H1 (cell line): ENCODE results near the gene SH3GL2. TPM values are rescaled to one million over a fixed set of nuclear protein-coding genes. Genes with fewer than 3 reads are reported as not detected.

Source experiments
- CTCF ChIA-PET: fragments of 300-600 bp; sonication (Branson Sonifier 250); formaldehyde crosslinking; loops from one replicate; lab custom pipeline; 2021; ENCODE audit not compliant: partially characterized antibody; lab: Charles Lee
- POLR2A ChIA-PET: fragments of 300-600 bp; sonication (Branson Sonifier 250); formaldehyde crosslinking; loops from one replicate; lab custom pipeline; 2021; ENCODE audit warnings: inconsistent platforms; ENCODE audit not compliant: partially characterized antibody; lab: Charles Lee
- DNase-seq, 2 experiments: peaks; one replicate each; pipeline versions ENCODE4 v3.0.0 to v3.0.0-alpha.2; 2010 to 2022; ENCODE audit warnings: low spot score in 2 of 2, low read depth in 1 of 2, mixed read lengths in 1 of 2
- FAIRE-seq: peaks from 2 replicates; lab custom pipeline; 2011; peaks lifted over from hg19 to GRCh38; lab: Jason Lieb, UNC
- H2AFZ ChIP-seq: 2 replicates; pipeline ENCODE4 v1.8.1; 2012; ENCODE audit warnings: low read length, inconsistent platforms
- H2AK5ac ChIP-seq: 2 replicates; pipeline ENCODE4 v1.6.1; 2013; ENCODE audit warnings: low read depth, low read length
- H2BK120ac ChIP-seq: replicated peaks from 2 replicates; pipeline ENCODE3; 2013; ENCODE audit warnings: low read depth, low read length, inconsistent platforms
- H2BK12ac ChIP-seq: 2 replicates; pipeline ENCODE4 v1.6.1; 2013; ENCODE audit warnings: low read depth, low read length
- H2BK15ac ChIP-seq: 2 replicates; pipeline ENCODE4 v1.6.1; 2013; ENCODE audit warnings: low read length
- H2BK20ac ChIP-seq: 2 replicates; pipeline ENCODE4 v1.6.1; 2013; ENCODE audit warnings: low read length
- H2BK5ac ChIP-seq: 2 replicates; pipeline ENCODE4 v1.6.1; 2013; ENCODE audit warnings: low read depth, low read length
- H3K14ac ChIP-seq: 2 replicates; pipeline ENCODE4 v1.6.1; 2013; ENCODE audit warnings: inconsistent platforms; ENCODE audit not compliant: insufficient read length
- H3K18ac ChIP-seq: 2 replicates; pipeline ENCODE4 v1.6.1; 2013; ENCODE audit warnings: low read length; ENCODE audit errors: extremely low read depth
- H3K23ac ChIP-seq: 2 replicates; pipeline ENCODE4 v1.6.1; 2013; ENCODE audit warnings: inconsistent platforms; ENCODE audit not compliant: insufficient read length
- H3K23me2 ChIP-seq: 2 replicates; pipeline ENCODE4 v1.6.1; 2013; ENCODE audit warnings: low read depth, low read length
- H3K27ac ChIP-seq: 2 replicates; pipeline ENCODE4 v1.6.1; 2011; ENCODE audit warnings: low read depth, low read length, inconsistent platforms
- H3K27me3 ChIP-seq, 4 experiments: replicated peaks in 1 of 4; 1 replicate in 1 of 4; 2 replicates in 3 of 4; pipeline versions ENCODE4 v1.6.1 to v1.8.1; 2011 to 2013; ENCODE audit warnings: low read length in 3 of 4, mild to moderate bottlenecking in 3 of 4, inconsistent platforms in 2 of 4, mixed read lengths in 2 of 4, moderate library complexity in 1 of 4; ENCODE audit not compliant: control insufficient read depth in 3 of 4, insufficient read depth in 3 of 4; ENCODE audit errors: extremely low read depth in 1 of 4
- H3K36me3 ChIP-seq, 4 experiments: 2 replicates each; pipeline versions ENCODE4 v1.6.1 to v1.8.1; 2011 to 2013; ENCODE audit warnings: mild to moderate bottlenecking in 4 of 4, low read length in 3 of 4, moderate library complexity in 2 of 4, control low read depth in 1 of 4, inconsistent platforms in 1 of 4; ENCODE audit not compliant: insufficient read depth in 4 of 4, control insufficient read depth in 2 of 4
- H3K4ac ChIP-seq: replicated peaks from 2 replicates; pipeline ENCODE3; 2013; ENCODE audit warnings: low read length, low read depth, mixed read lengths, inconsistent platforms; ENCODE audit not compliant: insufficient read length
- H3K4me1 ChIP-seq, 4 experiments: replicated peaks in 1 of 4; 1 replicate in 1 of 4; 2 replicates in 3 of 4; pipeline versions ENCODE4 v1.6.1 to v1.8.1; 2011 to 2013; ENCODE audit warnings: low read length in 3 of 4, inconsistent platforms in 2 of 4, mixed read lengths in 1 of 4; ENCODE audit not compliant: insufficient read depth in 4 of 4, control insufficient read depth in 3 of 4
- H3K4me2 ChIP-seq, 2 experiments: 2 replicates each; pipeline versions ENCODE4 v1.6.1 to v1.8.1; 2011 to 2013; ENCODE audit warnings: low read depth in 2 of 2, low read length in 2 of 2, control low read depth in 1 of 2, inconsistent platforms in 1 of 2, mild to moderate bottlenecking in 1 of 2; ENCODE audit not compliant: insufficient read depth in 1 of 2
- H3K4me3 ChIP-seq, 4 experiments: fragments of 200-600, 300-600 bp in 1 of 4; sonication (generic), shearing (Covaris generic), sonication (Bioruptor Twin) in 1 of 4; 2 replicates each; pipeline versions ENCODE4 v1.5.1 to v1.8.1; 2011 to 2016; ENCODE audit warnings: low read length in 4 of 4, low read depth in 3 of 4, control low read depth in 2 of 4, inconsistent platforms in 2 of 4, mild to moderate bottlenecking in 2 of 4, mixed read lengths in 1 of 4, moderate library complexity in 1 of 4; ENCODE audit not compliant: insufficient read depth in 2 of 4; ENCODE audit errors: extremely low read depth in 1 of 4
- H3K56ac ChIP-seq: replicated peaks from 2 replicates; pipeline ENCODE3; 2013; ENCODE audit warnings: low read depth, mild to moderate bottlenecking, mixed read lengths, low read length, inconsistent platforms; ENCODE audit not compliant: insufficient read length
- H3K79me1 ChIP-seq: 2 replicates; pipeline ENCODE4 v1.6.1; 2013; ENCODE audit warnings: low read depth, low read length, control low read depth
- H3K79me2 ChIP-seq, 2 experiments: 2 replicates each; pipeline versions ENCODE4 v1.6.1 to v1.8.1; 2012 to 2013; ENCODE audit warnings: low read length in 2 of 2, mild to moderate bottlenecking in 2 of 2, inconsistent platforms in 1 of 2; ENCODE audit not compliant: insufficient read depth in 2 of 2, control insufficient read depth in 1 of 2
- H3K9ac ChIP-seq, 4 experiments: replicated peaks in 1 of 4; 1 replicate in 1 of 4; 2 replicates in 3 of 4; pipeline versions ENCODE4 v1.6.1 to v1.8.1; 2011 to 2013; ENCODE audit warnings: low read depth in 3 of 4, low read length in 3 of 4, control low read depth in 2 of 4, mild to moderate bottlenecking in 2 of 4, moderate library complexity in 2 of 4, inconsistent platforms in 1 of 4; ENCODE audit errors: extremely low read depth in 1 of 4
- H3K9me3 ChIP-seq, 2 experiments: 2 replicates each; pipeline versions ENCODE4 v1.6.1 to v1.8.1; 2012 to 2013; ENCODE audit warnings: mild to moderate bottlenecking in 2 of 2, moderate library complexity in 2 of 2, control low read depth in 1 of 2, inconsistent platforms in 1 of 2, low read depth in 1 of 2, low read length in 1 of 2, mixed read lengths in 1 of 2; ENCODE audit not compliant: insufficient read depth in 2 of 2
- H4K20me1 ChIP-seq, 2 experiments: replicated peaks in 1 of 2; 2 replicates each; pipeline versions ENCODE3 to v1.8.1; 2011 to 2013; ENCODE audit warnings: inconsistent platforms in 2 of 2, low read length in 2 of 2, mild to moderate bottlenecking in 1 of 2; ENCODE audit not compliant: insufficient read depth in 2 of 2, control insufficient read depth in 1 of 2
- H4K5ac ChIP-seq: 2 replicates; pipeline ENCODE4 v1.6.1; 2013; ENCODE audit warnings: low read length, low read depth, mixed read lengths, inconsistent platforms; ENCODE audit not compliant: insufficient read length
- H4K8ac ChIP-seq: 2 replicates; pipeline ENCODE4 v1.8.0; 2013; ENCODE audit warnings: mild to moderate bottlenecking, moderate library complexity, low read length, inconsistent platforms; ENCODE audit not compliant: insufficient read depth; ENCODE audit errors: extremely low read depth
- H4K91ac ChIP-seq: replicated peaks from 2 replicates; pipeline ENCODE3; 2013; ENCODE audit warnings: low read length, mixed read lengths, inconsistent platforms; ENCODE audit not compliant: insufficient read length
- CEBPB ChIP-seq: IDR thresholded peaks from 2 replicates; pipeline ENCODE4 v1.6.1; 2012; ENCODE audit warnings: low read depth, low read length
- CTBP2 ChIP-seq: IDR thresholded peaks from 2 replicates; pipeline ENCODE4 v1.7.0; 2011; ENCODE audit warnings: borderline replicate concordance, mild to moderate bottlenecking, moderate library complexity, mixed read lengths, low read length; ENCODE audit not compliant: insufficient read depth, insufficient read length
- CTCF ChIP-seq, 3 experiments: IDR thresholded peaks; 1 replicate in 2 of 3; 2 replicates in 1 of 3; pipeline versions ENCODE4 v1.5.1 to v1.6.1; 2011; ENCODE audit warnings: low read length in 3 of 3, mild to moderate bottlenecking in 3 of 3, inconsistent platforms in 2 of 3, low read depth in 1 of 3, moderate library complexity in 1 of 3; ENCODE audit not compliant: insufficient read depth in 1 of 3; ENCODE audit errors: control extremely low read depth in 1 of 3
- EZH2 ChIP-seq: fragments of 200-600 bp; sonication (generic); IDR thresholded peaks from 2 replicates; pipeline ENCODE4 v1.7.1; 2012; ENCODE audit warnings: low read depth, mild to moderate bottlenecking, moderate library complexity, low read length, inconsistent platforms; ENCODE audit not compliant: severe bottlenecking
- GABPA ChIP-seq: IDR thresholded peaks from 2 replicates; pipeline ENCODE4 v1.6.1; 2011; ENCODE audit warnings: mild to moderate bottlenecking, low read length, moderate library complexity, borderline replicate concordance; ENCODE audit not compliant: insufficient read depth
- HDAC2 ChIP-seq, 2 experiments: fragments of 300-600 bp in 1 of 2; sonication (generic) in 1 of 2; IDR thresholded peaks; 2 replicates each; pipeline ENCODE4 v1.6.1; 2011 to 2012; ENCODE audit warnings: low read depth in 2 of 2, low read length in 2 of 2, mild to moderate bottlenecking in 2 of 2, moderate library complexity in 2 of 2, borderline replicate concordance in 1 of 2, inconsistent platforms in 1 of 2
- POU5F1 ChIP-seq: IDR thresholded peaks from 2 replicates; pipeline ENCODE4 v1.6.1; 2011; ENCODE audit warnings: low read depth, mild to moderate bottlenecking, low read length, moderate library complexity
- RFX5 ChIP-seq: IDR thresholded peaks from 2 replicates; pipeline ENCODE4 v1.6.1; 2011; ENCODE audit warnings: low read depth, low read length, improper control_type of control experiment, borderline replicate concordance
- SP2 ChIP-seq: IDR thresholded peaks from 2 replicates; pipeline ENCODE4 v1.6.1; 2012; ENCODE audit warnings: mild to moderate bottlenecking, low read length, inconsistent platforms
- TEAD4 ChIP-seq: IDR thresholded peaks from 2 replicates; pipeline ENCODE4 v1.6.1; 2012; ENCODE audit warnings: low read depth, low read length, inconsistent platforms, mixed read lengths
- WGBS, 2 experiments: shearing (Covaris generic) in 1 of 2; methylation state at CpG; one replicate each; pipeline versions ENCODE4 v1.1.6 to v1.1.7; 2013 to 2015; ENCODE audit warnings: low lambda C conversion rate in 2 of 2, mixed read lengths in 2 of 2, inconsistent platforms in 1 of 2, low coverage in 1 of 2, missing lambda C conversion rate in 1 of 2; ENCODE audit not compliant: insufficient replicate concordance in 2 of 2, insufficient coverage in 1 of 2, insufficient read length in 1 of 2; ENCODE audit errors: extremely low coverage in 1 of 2, missing lambda C conversion rate in 1 of 2; 5-methylcytosine and 5-hydroxymethylcytosine counted together
- polyA plus RNA-seq, 7 experiments: library from polyadenylated mRNA; depleted of rRNA in 3 of 7; stranded (reverse) in 5 of 7; unstranded in 2 of 7; fragments of >200 nt in 5 of 7; fragments of 200-250 nt in 2 of 7; gene quantifications; 1 replicate in 5 of 7; 2 replicates in 1 of 7; 4 replicates in 1 of 7; pipeline versions ENCODE4 v1.2.1 to v1.2.3, GENCODE V29; 2011 to 2013; ENCODE audit warnings: missing spikeins in 2 of 7, mixed read lengths in 2 of 7
- total RNA-seq: library from RNA; stranded (reverse); fragmentation: NEBNext Ultra II Directional; extraction: Animal tissue kit (Norgen Biotek cat#: 25700); gene quantifications from 2 replicates; pipeline ENCODE4 v1.2.1, GENCODE V29; 2021

Gene SH3GL2
- total and polyA plus RNA-seq, 2 of the 8 experiments (the other 6 are each of a cell fraction or from before 2014, with no cell fraction given): 4.7 to 5.3 TPM

- peak; percentile 32 for FAIRE-seq
- Histone ChIP-seq H3K27ac (no peak overlapping the region), H2BK12ac (peak overlapping the region; percentile 61; the same call in 1 of the 2 replicates), H3K4me3 (no peak overlapping the region), H4K8ac (no peak overlapping the region), H3K23me2 (no peaks in the 10 kb centered on the region), H3K27me3 (no peaks in the 10 kb centered on the region), H3K36me3 (no peaks in the 10 kb centered on the region), H3K14ac (no peak overlapping the region), H2BK120ac (no peak overlapping the region), H3K18ac (0 out of 2 replicates have a peak overlapping the region, but pooled peaks have one; percentile 56), H3K9me3 (no peaks in the 10 kb centered on the region), H3K79me2 (no peaks in the 10 kb centered on the region), H3K4ac (no peak overlapping the region), H4K5ac (no peak overlapping the region), H2BK20ac (no peak overlapping the region; the same call in 1 of the 2 replicates), H3K23ac (no peak overlapping the region), H2BK15ac (no peak overlapping the region), H4K20me1 (no peaks in the 10 kb centered on the region), H2AFZ (peak overlapping the region; percentile 62; the same call in 1 of the 2 replicates), H3K79me1 (no peaks in the 10 kb centered on the region; the same call in 1 of the 2 replicates), H3K9ac (no peak overlapping the region), H3K4me2 (no peak overlapping the region), H3K56ac (no peak overlapping the region), H3K4me1 (peaks cover 0 to 7% (median 2%) of the 10 kb centered on the region in 4 experiments; a peak in 4 of 7 replicates), H4K91ac (no peak overlapping the region), H2BK5ac (no peak overlapping the region), H2AK5ac (no peak overlapping the region)
- ChIA-PET CTCF (interaction anchor here (1.0 to 2.6 kb wide), 5 partner anchors 15 to 383 kb away, joined by 4 to 17 read pairs (median 4); no protein-coding TSS in a partner anchor), POLR2A (no interaction called here)
- no peak for DNase-seq
- 83% methylated on average over 4 of the region's 4 CpGs; no CpG with 5 or more reads in 1 of the 2 experiments for WGBS, 2 experiments
- no peak for TF ChIP-seq CTCF (IDR thresholded peaks at IDR 0.05; ENCODE audit: control extremely low read depth in 1 of 3, insufficient read depth in 1 of 3, low read depth in 1 of 3, low read length in 3 of 3)
- TF ChIP-seq CTBP2: no peak
- no peak for TF ChIP-seq POU5F1
- TF ChIP-seq EZH2: no peak
- no peak for TF ChIP-seq RFX5
- TF ChIP-seq CEBPB: no peak
- no peak for TF ChIP-seq TEAD4
- TF ChIP-seq SP2: no peak
- no peak for TF ChIP-seq GABPA
- no peak for TF ChIP-seq HDAC2 (IDR thresholded peaks at IDR 0.05; ENCODE audit: borderline replicate concordance in 1 of 2, low read depth in 2 of 2, low read length in 2 of 2)
These were observed 251.0 kb downstream of the SH3GL2 start for GRCh38 chr9:17829812-17830385.
